WI38 (cell line): Measurements from ENCODE around the gene RASGRP2.

Experiments used
- H3K4me3 ChIP-seq: 2 replicates; pipeline ENCODE4 v1.5.1; 2011; ENCODE audit warnings: low read depth, mild to moderate bottlenecking, control low read depth, low read length
- TF ChIP-seq, protein P1 (sequence below): IDR thresholded peaks from 2 replicates; pipeline ENCODE4 v1.5.1; 2012; ENCODE audit warnings: low read depth, mild to moderate bottlenecking, control low read depth, low read length

RASGRP2 gene

GRCh38 chr11:64687643-64688533, 56.1 kb downstream of the RASGRP2 start:
- TF ChIP-seq, protein P1, sequence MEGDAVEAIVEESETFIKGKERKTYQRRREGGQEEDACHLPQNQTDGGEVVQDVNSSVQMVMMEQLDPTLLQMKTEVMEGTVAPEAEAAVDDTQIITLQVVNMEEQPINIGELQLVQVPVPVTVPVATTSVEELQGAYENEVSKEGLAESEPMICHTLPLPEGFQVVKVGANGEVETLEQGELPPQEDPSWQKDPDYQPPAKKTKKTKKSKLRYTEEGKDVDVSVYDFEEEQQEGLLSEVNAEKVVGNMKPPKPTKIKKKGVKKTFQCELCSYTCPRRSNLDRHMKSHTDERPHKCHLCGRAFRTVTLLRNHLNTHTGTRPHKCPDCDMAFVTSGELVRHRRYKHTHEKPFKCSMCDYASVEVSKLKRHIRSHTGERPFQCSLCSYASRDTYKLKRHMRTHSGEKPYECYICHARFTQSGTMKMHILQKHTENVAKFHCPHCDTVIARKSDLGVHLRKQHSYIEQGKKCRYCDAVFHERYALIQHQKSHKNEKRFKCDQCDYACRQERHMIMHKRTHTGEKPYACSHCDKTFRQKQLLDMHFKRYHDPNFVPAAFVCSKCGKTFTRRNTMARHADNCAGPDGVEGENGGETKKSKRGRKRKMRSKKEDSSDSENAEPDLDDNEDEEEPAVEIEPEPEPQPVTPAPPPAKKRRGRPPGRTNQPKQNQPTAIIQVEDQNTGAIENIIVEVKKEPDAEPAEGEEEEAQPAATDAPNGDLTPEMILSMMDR: no peak
- H3K4me3 ChIP-seq: no peak overlapping the region

- TF ChIP-seq, protein P1: no peak
- H3K4me3 ChIP-seq: no peak overlapping the region
Measured at GRCh38 chr11:64687204-64687603, 56.7 kb downstream of the RASGRP2 start.

DNA sequence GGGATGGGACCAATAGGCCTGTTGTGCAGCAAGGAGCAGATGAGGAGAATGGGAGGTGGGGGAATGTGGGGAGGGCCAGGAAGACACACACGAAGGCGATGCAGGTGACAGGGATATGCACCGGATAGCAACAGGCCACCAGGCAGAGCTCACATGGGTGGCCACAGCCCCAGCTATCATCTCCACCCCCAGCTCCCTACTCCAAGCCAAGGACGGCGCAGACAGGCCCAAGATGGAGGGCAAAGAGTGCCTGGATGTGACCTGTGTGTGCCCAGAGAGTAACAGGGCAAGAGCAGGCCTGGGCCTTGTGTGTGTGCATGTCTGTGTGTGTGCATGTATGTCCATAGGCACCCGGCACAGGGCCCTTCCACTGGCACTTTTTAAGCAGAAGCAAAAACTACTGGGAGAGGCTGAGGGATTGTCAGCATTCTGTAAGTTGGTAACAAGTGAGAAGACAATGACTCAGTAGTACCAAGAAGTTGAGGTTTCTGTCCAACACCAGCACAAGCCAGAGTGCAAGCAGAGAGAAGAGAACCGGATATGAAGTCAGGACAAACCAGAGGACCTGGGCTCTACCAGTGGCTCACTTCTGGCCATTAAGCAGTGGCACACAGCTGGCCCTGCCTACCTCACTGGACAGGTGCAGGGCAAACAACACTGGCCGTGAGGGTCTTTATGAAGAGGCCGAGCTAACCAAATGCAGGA, 57.3 kb downstream of the RASGRP2 start:
- TF ChIP-seq, protein P1: no peak
- H3K4me3 ChIP-seq: no peak overlapping the region

GRCh38 chr11:64685536-64685935, 58.4 kb downstream of the RASGRP2 start:
- no peak overlapping the region for H3K4me3 ChIP-seq
- TF ChIP-seq, protein P1: no peak

GRCh38 chr11:64684357-64684756, 59.6 kb downstream of the RASGRP2 start:
- no peak overlapping the region for H3K4me3 ChIP-seq
- TF ChIP-seq, protein P1: no peak

GRCh38 chr11:64681171-64681570, 62.8 kb downstream of the RASGRP2 start:
- no peak overlapping the region for H3K4me3 ChIP-seq
- TF ChIP-seq, protein P1: no peak

GRCh38 chr11:64679846-64680245, 64.1 kb downstream of the RASGRP2 start:
- no peak overlapping the region for H3K4me3 ChIP-seq
- TF ChIP-seq, protein P1: no peak
